Lower lobe of right lung (tissue), 2 donors: ENCODE measurements around the gene MDP1. TPM values are rescaled to one million over a fixed set of nuclear protein-coding genes. Genes with fewer than 3 reads are reported as not detected.

Experiments used
- ATAC-seq, 2 donors: fragments of 200-7000 bp; cut with Tn5 transposase; one replicate each; pipeline ENCODE4 v1.9.1; 2020 to 2022; ENCODE audit warnings: mild to moderate bottlenecking in 2 of 2, moderate library complexity in 2 of 2
- DNase-seq: peaks from one replicate; pipeline ENCODE4 v3.0.0-alpha.2; 2020
- H3K27ac ChIP-seq: fragments of 200-600 bp; one replicate; pipeline ENCODE4 v1.8.0; 2022
- H3K27me3 ChIP-seq: fragments of 200-600 bp; one replicate; pipeline ENCODE4 v1.8.0; 2022; ENCODE audit warnings: low read depth
- H3K36me3 ChIP-seq: fragments of 200-600 bp; one replicate; pipeline ENCODE4 v1.8.0; 2022; ENCODE audit warnings: mild to moderate bottlenecking
- H3K4me1 ChIP-seq: fragments of 200-600 bp; one replicate; pipeline ENCODE4 v1.8.0; 2022
- H3K4me3 ChIP-seq: fragments of 200-600 bp; one replicate; pipeline ENCODE4 v1.8.0; 2022; ENCODE audit warnings: mild to moderate bottlenecking
- H3K9me3 ChIP-seq: fragments of 200-600 bp; one replicate; pipeline ENCODE4 v1.8.0; 2022
- CTCF ChIP-seq: fragments of 200-600 bp; IDR thresholded peaks from one replicate; pipeline ENCODE4 v1.8.0; 2022; ENCODE audit warnings: antibody characterized with exemption, mild to moderate bottlenecking
- intact Hi-C: fragments of 100-400 bp; cut with DNase I; formaldehyde crosslinking; loops from one replicate; pipeline ENCODE4 v1.11.0; 2022
- total RNA-seq: library from RNA; stranded (reverse); fragmentation: NEBNext Ultra II Directional; extraction: Animal tissue kit (Norgen Biotek cat#: 25700); gene quantifications from one replicate; pipeline ENCODE4 v1.2.1, GENCODE V29; 2021
- donor health status: DM: no; HTN: yes; CAD: no; lungs with severe emphysema.

MDP1 gene
- total RNA-seq, 1 donor from 2014 or later: 13.3 TPM

- no peak for TF ChIP-seq CTCF
- no peak overlapping the region for H3K4me3 ChIP-seq
- no peak for DNase-seq
- no peak for ATAC-seq
- H3K4me1 ChIP-seq: no peaks in the 10 kb centered on the region
- intact Hi-C loops: no loop called here
- no peaks in the 10 kb centered on the region for H3K9me3 ChIP-seq
- H3K27me3 ChIP-seq: no peaks in the 10 kb centered on the region
- H3K27ac ChIP-seq: no peak overlapping the region
- H3K36me3 ChIP-seq: peaks cover 93% of the 10 kb centered on the region
Observed at GRCh38 chr14:24178399-24179178, 37.3 kb downstream of the MDP1 start.

- Histone ChIP-seq H3K4me3 (no peak overlapping the region), H3K27me3 (no peaks in the 10 kb centered on the region), H3K27ac (no peak overlapping the region), H3K36me3 (peaks cover 92% of the 10 kb centered on the region), H3K4me1 (no peaks in the 10 kb centered on the region), H3K9me3 (no peaks in the 10 kb centered on the region)
- intact Hi-C loops: no loop called here
- TF ChIP-seq CTCF: no peak
- ATAC-seq: no peak
- DNase-seq: no peak
Observed at GRCh38 chr14:24177891-24178290, 38.0 kb downstream of the MDP1 start.

GRCh38 chr14:24177041-24177825 lies 38.6 kb downstream of the MDP1 start:
- Histone ChIP-seq H3K27ac (no peak overlapping the region), H3K27me3 (no peaks in the 10 kb centered on the region), H3K36me3 (peaks cover 92% of the 10 kb centered on the region), H3K4me1 (peaks cover 2% of the 10 kb centered on the region), H3K4me3 (no peak overlapping the region), H3K9me3 (no peaks in the 10 kb centered on the region)
- intact Hi-C loops: no loop called here
- ATAC-seq: no peak
- no peak for DNase-seq
- TF ChIP-seq CTCF: no peak

- H3K27ac ChIP-seq: no peak overlapping the region
- peaks cover 88% of the 10 kb centered on the region for H3K36me3 ChIP-seq
- H3K27me3 ChIP-seq: no peaks in the 10 kb centered on the region
- DNase-seq (no peak), ATAC-seq (no peak)
- TF ChIP-seq CTCF: no peak
- peaks cover 8% of the 10 kb centered on the region for H3K4me1 ChIP-seq
- intact Hi-C loops: no loop called here
- no peaks in the 10 kb centered on the region for H3K9me3 ChIP-seq
- H3K4me3 ChIP-seq: no peak overlapping the region
Observed at GRCh38 chr14:24176599-24176998, 39.3 kb downstream of the MDP1 start.

- no peaks in the 10 kb centered on the region for H3K9me3 ChIP-seq
- DNase-seq (no peak), ATAC-seq (no peak)
- intact Hi-C loops: no loop called here
- no peak overlapping the region for H3K27ac ChIP-seq
- no peaks in the 10 kb centered on the region for H3K27me3 ChIP-seq
- TF ChIP-seq CTCF: no peak
- H3K36me3 ChIP-seq: peaks cover 76% of the 10 kb centered on the region
- H3K4me3 ChIP-seq: peak overlapping the region; percentile 44
- H3K4me1 ChIP-seq: peaks cover 13% of the 10 kb centered on the region
Observed at GRCh38 chr14:24172871-24173281, 43.0 kb downstream of the MDP1 start.
